GM19238 (cell line): ENCODE measurements around the gene CNPY1.
"Not testable (repeated sequence)": the region's sequence is repeated elsewhere in the genome, so short reads cannot be mapped to it uniquely, and the experiment has no call there.

Experiments
- DNase-seq: peaks from one replicate; pipeline ENCODE4 v3.0.0; 2011; ENCODE audit warnings: low spot score; ENCODE audit not compliant: insufficient read length

The CNPY1 gene

DNA sequence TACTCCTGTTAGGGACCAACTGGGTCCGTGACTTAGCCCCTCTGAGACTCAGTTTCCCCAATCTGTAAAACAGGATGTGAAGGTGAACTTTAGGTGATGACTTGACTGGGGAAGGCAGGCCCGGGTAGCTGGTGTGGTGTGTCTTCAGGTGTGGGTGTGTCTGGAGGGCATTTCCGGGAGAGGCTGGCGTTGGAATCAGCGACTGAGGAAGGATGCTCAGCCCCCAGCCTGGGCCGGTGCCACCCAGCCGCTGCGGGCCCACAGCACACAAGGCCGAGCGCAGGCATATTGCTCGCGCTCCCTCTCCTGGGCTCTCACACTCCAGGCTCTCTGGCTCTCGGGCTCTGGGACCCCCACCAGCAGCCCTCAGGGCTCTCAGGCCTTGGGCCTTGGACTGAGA lies 31.7 kb upstream of the CNPY1 start:
- no peak for DNase-seq

DNA sequence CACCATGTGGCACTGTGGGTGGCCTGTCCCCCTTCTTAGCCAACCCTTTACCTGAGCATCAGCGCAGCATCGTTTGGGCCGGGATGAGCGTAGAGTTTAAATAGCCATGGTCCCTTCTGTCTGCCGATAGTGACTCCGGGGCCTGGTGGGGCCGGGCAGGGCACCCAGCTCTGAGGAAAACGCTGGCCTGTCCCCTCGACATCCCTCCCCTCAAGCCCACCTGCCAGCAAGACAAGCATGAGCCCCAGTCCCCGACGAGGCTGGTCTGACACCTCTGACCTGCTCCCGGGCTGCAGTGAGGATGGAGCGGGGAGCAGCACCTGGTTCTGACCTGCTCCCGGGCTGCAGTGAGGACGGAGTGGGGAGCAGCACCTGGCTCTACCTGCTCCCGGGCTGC lies 31.1 kb upstream of the CNPY1 start:
- no peak for DNase-seq

DNA sequence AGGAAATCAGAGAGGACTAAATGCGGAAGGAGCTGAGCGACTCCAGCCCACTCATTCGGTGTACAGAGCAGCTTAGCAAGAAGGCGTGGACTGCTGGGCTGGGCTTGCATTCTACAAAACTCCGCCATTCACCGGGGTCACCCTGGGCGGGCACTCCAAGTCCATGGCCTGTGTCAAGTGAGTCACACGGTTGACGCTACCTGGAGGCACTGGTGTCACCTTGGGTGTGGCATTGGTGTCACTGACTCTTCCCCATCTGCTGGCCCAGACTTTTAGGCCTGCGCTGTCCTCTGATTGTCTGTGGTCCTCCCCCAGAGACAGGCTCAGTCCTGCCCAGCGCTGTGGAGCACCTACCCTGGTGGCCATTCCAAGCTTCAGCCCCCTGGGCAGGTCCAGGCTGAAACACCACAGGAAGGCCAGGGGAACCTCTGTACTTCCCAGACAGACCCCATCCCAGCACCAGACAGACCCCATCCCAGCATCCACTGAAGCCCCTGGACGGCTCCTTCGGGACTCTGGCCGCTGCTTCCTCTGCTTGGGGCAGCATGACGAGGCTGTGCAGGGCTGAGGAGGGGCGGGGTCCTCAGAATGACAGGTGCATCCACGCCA lies 30.6 kb upstream of the CNPY1 start:
- no peak for DNase-seq

DNA sequence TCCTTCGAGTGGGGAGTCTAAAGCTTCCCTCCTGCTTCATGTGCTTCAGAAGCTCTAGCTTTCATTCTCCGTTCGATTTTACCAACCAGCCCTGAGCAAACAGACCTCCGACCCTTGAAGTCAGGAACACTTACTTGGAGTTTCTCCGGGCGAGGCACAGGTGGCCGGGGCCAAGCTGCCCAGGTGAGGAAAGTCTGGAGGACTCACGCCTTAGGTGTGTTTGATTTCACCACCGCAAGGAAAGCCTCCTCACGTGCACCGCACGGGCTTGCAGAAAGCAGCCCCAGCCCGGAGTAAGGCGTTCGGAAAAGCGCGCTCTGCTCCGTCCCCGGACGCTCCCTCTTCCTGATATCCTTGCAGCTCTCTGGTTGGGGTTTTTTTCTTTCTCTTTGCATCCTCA lies 30.1 kb upstream of the CNPY1 start:
- DNase-seq = no peak

DNA sequence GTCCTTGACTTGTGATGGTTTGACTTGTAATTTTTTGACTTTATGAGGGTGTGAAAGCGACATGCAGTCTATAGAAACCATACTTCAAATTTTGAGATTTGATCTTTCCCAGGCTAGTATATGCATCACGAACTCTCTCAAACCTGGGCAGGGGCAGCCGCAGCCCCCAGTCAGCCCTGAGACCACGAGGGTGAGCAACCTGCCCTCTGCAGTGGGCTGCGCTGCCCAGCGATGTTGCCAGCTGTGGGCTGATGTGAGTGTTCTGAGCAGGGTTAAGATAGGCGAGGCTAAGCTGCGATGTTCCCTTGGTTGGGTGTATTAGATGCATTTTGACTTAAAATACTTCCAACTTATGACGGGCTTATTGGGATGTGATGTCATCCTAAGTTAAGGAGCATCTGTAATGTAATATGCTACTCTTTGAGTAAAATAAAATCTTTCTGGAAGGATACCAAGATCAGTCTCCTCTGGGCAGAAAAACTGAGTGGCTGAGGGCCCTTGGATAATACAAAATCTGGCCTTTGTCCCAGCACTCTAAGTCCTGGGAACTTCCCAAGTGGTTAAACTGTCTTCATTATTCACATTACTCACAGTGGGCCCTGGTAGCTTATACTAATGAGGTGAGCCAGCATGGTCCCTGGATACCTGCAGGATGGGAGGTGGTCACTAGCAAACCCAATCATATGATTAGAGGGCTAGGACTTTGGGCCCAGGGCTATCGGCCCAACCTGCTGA lies 28.4 kb upstream of the CNPY1 start:
- DNase-seq = no peak

DNA sequence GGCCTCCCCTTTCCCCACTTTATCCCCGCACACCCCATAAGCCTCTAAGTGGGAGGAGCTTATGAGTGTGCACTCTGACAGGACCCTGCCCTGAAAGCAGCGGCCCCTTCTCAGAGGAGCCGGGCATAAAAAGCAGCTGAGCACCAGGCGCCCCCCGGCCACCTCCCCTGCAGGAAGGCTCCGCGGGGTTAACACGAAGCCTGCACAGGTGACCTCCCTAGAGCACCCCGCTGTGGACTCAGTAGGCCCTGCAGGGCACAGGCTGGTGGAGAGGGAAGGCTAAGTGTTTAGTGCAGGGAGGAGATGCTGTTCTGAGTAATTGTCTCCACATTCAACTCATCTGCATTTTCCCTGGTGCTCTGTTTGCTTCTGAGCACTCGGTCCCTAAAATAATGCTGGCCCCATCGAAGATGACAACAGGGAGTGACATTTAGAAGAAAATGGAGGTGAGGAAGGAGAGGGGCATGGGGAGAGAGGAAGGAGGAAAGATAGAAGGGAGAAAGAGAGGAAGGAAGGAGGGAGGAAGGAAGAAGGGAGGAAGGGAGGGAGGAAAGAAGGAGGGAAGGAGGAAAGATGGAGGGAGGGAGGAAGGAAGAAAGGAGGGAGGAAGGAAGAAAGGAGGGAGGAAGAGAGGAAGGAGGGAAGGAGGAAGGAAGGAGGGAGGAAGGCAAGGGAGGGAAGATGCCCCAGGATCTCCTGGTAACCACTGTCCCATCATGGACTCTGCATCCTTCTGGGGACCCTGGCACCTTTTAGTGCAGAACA lies 25.4 kb upstream of the CNPY1 start:
- no peak for DNase-seq

DNA sequence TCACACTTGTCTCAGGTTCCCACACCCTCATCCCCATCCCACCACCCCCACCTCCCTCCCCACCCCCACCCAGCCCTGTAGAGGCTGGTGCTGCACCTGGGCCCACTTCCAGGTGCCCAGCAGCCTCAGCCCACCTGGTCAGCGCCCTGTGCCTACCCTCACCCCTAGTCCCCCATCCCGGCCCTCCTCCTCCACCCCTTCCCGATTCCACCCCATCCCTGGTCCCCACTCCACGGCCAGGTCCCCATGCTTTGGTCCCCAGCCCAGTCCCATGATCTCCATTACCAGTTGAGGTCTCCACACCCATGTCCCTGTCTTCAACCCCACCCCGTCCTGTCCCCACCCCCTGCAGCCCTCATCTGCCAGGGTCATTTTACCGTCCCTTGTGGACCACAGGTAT lies 24.6 kb upstream of the CNPY1 start:
- DNase-seq = no peak

DNA sequence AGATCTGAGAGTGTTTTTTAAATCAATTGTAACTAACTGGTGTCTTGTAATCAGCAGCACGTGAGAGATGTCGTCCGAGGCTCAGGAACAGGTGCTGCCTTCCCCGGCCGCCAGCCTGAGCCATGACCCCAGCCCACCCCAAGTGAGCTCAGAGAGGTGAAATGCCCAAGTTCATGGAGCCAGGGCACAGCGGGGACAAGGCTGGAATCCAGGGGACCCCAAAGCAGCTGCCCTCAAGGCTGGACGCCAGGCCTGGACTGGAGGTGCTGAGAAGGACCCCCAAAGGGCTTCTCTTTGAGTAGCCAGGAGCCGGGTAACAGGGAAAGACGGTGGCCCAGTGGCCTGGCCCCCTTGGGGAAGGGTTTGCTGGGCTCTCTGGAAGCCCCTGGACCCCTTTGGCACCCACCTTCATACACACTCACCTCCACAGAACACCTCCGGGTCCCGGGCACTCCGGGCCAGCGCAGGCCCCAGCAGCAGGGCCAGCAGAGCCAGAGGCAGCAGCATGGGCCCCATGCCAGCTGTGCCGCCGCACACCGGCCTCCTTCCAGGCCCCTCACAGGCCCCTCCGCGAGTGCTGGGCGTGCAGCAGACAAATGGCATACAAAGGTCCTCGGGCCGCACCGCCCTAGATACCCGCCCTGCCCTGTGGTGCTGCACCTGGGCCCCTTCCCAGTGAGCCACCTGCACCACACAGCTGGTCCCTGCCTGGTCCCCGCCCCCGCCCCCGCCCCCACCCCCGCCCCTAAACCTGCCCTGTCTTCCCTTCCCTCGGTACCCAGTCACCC lies 24.0 kb upstream of the CNPY1 start:
- no peak for DNase-seq

DNA sequence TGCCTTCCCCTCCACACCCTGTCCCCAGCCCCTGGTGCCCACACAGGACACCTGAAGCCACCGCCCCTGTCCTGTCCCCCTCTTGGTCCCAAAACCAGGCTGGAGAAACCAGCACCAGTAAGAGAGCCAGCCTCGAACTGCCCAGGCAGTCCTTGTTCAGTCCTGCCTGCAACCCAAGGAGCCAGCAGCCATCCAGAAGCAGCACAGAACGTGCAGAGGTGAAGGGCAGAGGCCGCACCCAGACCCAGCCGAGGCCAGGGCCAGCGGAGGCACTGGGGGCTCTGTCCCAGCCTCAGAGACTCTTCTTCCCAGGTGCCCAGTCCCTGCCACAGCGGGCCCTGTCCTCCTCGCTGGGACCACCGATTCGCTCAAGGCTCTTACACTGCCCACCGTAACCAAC lies 23.3 kb upstream of the CNPY1 start:
- DNase-seq = no peak

DNA sequence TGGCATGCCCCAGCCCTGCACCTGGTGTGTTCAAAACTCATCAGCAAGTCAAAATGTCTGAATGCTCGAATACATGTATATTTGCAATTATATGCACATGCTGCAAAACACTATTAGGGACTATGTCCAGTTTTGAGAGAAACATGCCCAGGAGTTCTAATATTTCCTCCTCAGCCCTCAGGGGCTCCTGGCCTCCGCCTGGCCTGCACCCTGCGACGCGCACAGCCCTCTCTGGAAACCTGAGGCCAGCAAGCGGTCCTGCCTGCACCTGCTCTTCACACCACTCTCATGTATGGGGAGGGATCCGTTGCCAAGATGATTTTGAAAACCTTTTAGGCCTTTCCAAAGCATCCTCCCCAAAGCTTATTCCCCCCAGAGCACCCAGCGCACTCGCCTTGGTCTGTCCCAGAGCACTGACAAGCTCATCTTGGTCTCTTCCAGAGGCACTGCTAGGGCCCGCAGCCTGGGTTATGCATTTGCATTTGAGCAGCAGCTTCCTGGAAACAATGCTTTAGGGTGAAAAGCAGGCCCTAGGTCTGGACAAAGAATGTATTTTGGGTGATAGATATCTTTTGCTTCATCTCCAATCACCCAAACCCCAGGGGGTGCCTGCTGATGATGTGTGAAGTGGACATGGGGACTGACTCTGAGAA lies 22.6 kb upstream of the CNPY1 start:
- no peak for DNase-seq

DNA sequence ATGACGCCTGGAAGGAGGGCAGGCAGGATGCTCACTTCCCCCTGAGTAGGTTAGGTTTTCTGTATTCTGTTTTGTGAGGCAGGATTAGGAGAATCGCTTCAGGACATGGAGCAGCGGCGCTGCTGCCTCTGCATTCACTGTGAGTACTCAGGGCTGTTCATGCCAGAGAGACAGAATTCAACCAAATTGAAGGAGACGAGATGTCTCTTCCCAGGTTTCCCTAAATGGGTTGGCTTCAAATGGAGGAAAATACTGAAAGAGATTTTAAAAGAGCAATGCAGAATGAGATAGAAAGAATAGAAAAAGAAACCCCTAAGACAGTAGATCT lies 21.9 kb upstream of the CNPY1 start:
- no peak for DNase-seq

DNA sequence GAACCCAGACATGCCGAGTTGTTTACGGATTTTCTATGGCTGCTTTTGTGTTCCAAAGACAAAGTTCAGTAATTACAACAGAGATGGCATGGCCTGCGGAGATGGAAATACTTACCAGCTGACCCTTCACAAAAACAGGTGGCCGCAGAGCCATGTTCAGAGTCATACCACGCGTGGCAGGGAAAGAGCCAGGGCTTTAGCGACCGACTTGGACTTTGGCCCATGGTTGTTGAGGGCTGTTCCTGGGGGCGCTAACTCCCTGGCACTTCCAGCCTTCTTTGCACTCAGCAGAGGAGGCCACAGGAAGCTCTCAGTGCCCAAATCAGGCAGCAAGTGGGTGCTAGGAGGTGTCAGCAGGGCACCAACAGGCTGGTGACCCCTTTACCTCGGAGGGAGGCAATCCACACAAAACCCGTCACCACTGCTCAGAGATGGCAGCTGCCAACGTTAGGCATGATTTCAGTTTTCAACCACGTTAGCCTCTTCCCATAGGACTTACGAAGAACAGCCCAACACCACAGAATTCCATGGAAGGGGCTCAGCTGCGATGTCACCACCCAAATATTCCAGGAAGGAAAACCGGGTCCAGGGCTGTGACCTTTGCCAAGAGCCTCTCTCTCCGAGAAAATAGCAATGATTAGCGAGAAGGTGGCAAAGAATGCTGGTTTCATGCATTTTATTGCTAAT lies 21.4 kb upstream of the CNPY1 start:
- DNase-seq = no peak

DNA sequence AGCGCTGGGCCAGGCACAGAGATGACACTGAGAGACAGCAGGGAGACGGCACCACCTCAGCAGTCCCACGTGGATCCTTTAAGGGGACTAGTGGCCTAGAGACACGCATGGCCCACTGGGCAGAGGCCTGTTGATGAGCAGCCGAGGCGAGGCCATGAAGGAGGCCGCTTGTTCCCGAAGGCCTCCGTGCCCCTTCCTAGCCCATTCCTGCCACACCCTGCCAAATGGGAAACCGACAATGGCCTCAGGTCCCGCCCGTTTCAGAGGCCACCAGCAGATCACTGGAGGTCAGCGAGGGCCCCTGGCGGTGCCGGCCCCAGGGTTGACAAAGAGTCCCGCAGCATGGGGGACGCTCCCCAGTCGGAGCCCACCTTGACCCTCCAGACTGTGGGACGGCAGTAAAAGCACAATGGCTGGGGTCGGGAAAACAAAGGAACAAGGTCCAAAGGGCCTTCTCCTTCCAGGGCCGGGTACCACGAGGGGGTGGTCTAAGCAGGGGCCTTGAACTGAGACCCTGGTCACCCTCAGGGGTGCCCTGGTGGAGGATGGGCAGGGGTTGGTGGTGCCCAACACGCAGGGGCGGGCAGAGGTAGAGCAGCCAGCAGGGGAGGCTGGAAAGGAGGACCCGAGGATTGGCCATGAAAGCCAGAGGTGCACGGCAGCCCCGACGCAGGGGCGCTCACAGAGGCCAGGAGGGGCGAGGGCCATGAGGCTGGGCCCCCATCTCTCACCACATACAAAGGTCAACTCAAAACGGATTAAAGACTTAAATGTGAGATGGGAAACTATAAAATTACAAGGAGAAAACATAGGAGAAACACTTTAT lies 19.9 kb upstream of the CNPY1 start:
- DNase-seq = no peak

DNA sequence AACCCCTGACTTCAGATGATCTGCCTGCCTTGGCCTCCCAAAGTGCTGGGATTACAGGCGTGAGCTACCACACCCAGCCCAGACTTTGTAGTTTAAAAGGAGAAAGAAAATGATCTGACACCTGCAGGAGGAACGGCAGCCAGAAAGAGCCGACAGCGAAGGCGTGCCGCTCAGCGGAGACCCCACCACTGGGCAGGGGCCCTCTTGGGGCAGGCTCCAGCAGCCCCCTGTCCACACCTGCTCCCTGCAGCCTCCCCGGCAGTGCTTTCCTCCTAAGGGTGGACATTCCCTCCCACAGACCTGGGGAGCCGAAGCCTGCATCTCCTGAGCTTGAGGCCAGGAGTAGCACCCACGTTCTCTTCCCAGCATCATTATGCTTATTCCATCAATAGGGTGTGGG lies 19.2 kb upstream of the CNPY1 start:
- DNase-seq = no peak

DNA sequence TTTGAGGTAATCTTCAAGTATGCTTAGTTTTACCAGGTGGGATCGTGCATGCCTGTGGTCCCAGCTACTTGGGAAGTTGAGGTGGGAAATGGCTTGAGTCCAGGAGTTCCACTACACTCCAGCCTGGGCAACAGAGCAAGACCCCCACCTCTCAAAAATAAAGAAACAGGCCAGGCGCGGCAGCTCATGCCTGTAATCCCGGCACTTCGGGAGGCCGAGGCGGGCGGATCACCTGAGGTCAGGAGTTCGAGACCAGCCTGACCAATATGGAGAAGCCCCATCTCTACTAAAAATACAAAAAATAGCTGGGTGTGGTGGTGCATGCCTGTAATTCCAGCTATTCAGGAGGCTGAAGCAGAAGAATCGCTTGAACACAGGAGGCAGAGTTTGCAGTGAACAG lies 16.6 kb upstream of the CNPY1 start:
- DNase-seq = not testable (repeated sequence)

DNA sequence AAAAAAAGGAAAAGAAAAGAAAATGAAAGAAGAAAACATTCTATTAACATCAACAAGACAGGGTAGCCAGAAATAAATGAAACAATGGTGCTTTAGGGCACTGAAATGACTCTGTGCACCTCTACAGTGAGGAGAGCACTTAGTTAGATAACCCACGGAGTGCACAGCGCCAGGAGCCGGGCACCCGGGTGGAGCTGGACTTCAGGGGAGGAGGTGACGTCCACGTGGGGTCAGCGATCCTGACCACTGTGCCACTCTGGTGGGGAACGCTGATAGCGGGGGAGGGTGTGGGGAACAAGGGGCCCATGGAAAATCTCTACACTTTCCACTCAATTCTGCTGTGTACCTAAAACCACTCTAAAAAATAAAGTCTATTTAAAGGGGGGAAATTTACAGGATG lies 15.7 kb upstream of the CNPY1 start:
- DNase-seq = no peak

DNA sequence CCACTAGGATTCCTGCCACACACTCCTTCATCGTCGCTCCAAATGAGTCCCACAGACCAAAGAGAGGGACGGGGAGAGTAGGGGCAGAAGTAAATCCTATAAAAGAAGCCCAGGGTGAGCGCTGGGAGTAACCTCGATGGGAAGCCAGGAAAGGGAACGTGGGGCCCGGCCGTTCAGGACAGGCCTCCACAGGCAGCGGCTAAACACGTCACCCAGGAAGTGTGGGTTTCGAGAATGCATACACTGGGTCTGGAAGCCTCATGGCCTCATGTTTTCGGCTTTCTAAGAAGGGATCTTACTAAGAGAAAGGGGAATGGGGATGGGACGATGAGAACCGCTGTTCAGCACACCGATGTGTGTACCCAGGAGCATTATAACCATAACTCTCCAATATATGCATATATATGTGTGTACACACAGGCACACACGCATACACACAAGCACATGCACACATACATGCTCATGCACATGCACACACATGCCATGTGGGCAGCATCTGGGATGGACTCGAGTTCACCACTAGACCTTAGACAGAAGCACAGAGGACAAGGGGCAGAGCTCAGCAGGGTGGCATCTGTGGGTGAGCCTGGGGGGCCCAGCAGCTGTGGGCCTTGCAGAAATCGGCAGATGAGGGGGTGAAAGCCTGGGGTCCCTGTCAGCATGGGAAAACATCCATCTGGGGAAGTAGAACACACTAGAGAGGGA lies 14.8 kb upstream of the CNPY1 start:
- no peak for DNase-seq

DNA sequence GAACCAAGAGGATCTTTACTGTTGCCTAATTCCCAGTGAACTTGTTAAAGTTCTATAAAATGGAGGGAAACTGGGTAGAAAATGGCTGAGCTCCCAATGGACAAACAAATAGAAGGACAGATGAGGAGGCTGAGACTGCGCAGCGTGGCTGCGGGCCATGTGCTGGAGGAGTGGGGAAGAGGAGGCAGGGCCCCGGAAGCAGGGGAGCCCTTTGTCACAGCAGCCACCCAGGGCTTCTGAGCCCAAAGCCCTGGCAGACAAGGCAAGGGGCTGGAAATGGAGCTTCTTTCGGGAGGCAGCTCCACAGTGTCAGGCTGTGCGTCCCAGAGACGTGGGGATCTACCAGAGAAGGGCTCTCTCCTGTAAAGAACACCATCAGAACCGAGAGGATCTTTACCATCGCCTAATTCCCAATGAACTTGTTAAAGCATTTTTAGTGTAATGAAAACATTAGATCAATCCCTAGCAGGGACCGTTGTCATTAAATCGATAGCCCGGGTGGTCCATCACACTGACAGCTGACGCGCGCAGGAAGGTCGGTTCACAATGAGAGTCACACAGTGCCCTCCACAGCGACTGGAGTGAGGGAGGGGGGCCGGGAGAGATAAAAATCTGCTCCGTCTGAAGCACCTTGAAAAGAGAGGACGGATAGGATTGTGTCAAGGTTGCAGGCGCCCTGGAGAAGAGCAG lies 14.0 kb upstream of the CNPY1 start:
- no peak for DNase-seq
